PC-3 (cell line): ENCODE results near the gene RNF8. TPM values are rescaled to one million over a fixed set of nuclear protein-coding genes. Genes with fewer than 3 reads are reported as not detected.
A peak's percentile ranks its signal among the peaks of the same experiment; 100 is the strongest.
"Not testable (repeated sequence)": the region's sequence is repeated elsewhere in the genome, so short reads cannot be mapped to it uniquely, and the experiment has no call there.

ENCODE experiments used
- ATAC-seq: fragments of 200-7000 bp; cut with Tn5 transposase; 2 replicates; pipeline ENCODE4 v1.9.1; 2020; ENCODE audit warnings: mild to moderate bottlenecking, moderate library complexity
- BruUV-seq: library from RNA; stranded (reverse); fragments of 400-500 nt; replicated peaks from 2 replicates; lab custom pipeline; 2021; lab: Mats Ljungman, UMichigan
- CTCF ChIA-PET: fragments of 300-600 bp; sonication (Branson Sonifier 250); formaldehyde crosslinking; loops from one replicate; lab custom pipeline; 2022; ENCODE audit warnings: antibody characterized with exemption; lab: Charles Lee
- POLR2A ChIA-PET: fragments of 300-600 bp; sonication (Branson Sonifier 250); formaldehyde crosslinking; loops from one replicate; lab custom pipeline; 2022; ENCODE audit warnings: antibody characterized with exemption; ENCODE audit not compliant: unreplicated experiment; lab: Charles Lee
- DNase-seq: peaks from one replicate; pipeline ENCODE4 v3.0.0-alpha.2; 2015
- H2AFZ ChIP-seq: fragments of 300-600 bp; sonication (generic); 2 replicates; pipeline ENCODE4 v1.6.0; 2016; ENCODE audit warnings: antibody characterized with exemption, low read length
- H3F3A ChIP-seq: fragments of 300-600 bp; sonication (generic); one replicate; pipeline ENCODE4 v1.6.0; 2017; ENCODE audit warnings: antibody characterized with exemption, low read length, control low read depth, mild to moderate bottlenecking; ENCODE audit not compliant: unreplicated experiment
- H3K27ac ChIP-seq: fragments of 300-600 bp; sonication (generic); 2 replicates; pipeline ENCODE4 v1.5.1; 2016; ENCODE audit warnings: mild to moderate bottlenecking, low read length
- H3K27me3 ChIP-seq: fragments of 300-600 bp; sonication (generic); 2 replicates; pipeline ENCODE4 v1.6.1; 2016; ENCODE audit warnings: low read length, mixed read lengths
- H3K36me3 ChIP-seq: fragments of 300-600 bp; sonication (generic); 2 replicates; pipeline ENCODE4 v1.6.1; 2016; ENCODE audit warnings: low read depth, mixed run types, low read length, mixed read lengths
- H3K4me1 ChIP-seq: fragments of 300-600 bp; sonication (generic); 2 replicates; pipeline ENCODE4 v1.5.1; 2016; ENCODE audit warnings: low read length; ENCODE audit not compliant: insufficient read depth
- H3K4me2 ChIP-seq: fragments of 300-600 bp; sonication (generic); 2 replicates; pipeline ENCODE4 v1.6.0; 2016; ENCODE audit warnings: low read length
- H3K4me3 ChIP-seq: fragments of 300-600 bp; sonication (generic); 2 replicates; pipeline ENCODE4 v1.5.1; 2016; ENCODE audit warnings: mild to moderate bottlenecking, low read length, mixed read lengths
- H3K79me2 ChIP-seq: fragments of 300-600 bp; sonication (generic); 2 replicates; pipeline ENCODE4 v1.6.1; 2017; ENCODE audit warnings: low read length, mixed read lengths
- H3K9ac ChIP-seq: fragments of 300-600 bp; sonication (generic); 2 replicates; pipeline ENCODE4 v1.6.0; 2016; ENCODE audit warnings: mild to moderate bottlenecking, low read length
- H3K9me2 ChIP-seq: fragments of 300-600 bp; sonication (generic); replicated peaks from 2 replicates; pipeline ENCODE4 v1.6.1; 2016; ENCODE audit warnings: mixed run types, low read length, mixed read lengths
- H3K9me3 ChIP-seq: fragments of 300-600 bp; sonication (generic); 2 replicates; pipeline ENCODE4 v1.6.1; 2016; ENCODE audit warnings: low read length, mixed read lengths
- H4K20me1 ChIP-seq: fragments of 300-600 bp; sonication (generic); 2 replicates; pipeline ENCODE4 v1.6.1; 2016; ENCODE audit warnings: low read length, mixed read lengths
- EZH2 ChIP-seq: fragments of 300-600 bp; sonication (generic); IDR thresholded peaks from one replicate; pipeline ENCODE4 v1.6.1; 2017; ENCODE audit warnings: antibody characterized with exemption, mild to moderate bottlenecking, low read length; ENCODE audit not compliant: unreplicated experiment
- EZH2phosphoT487 ChIP-seq: fragments of 300-600 bp; sonication (generic); IDR thresholded peaks from 2 replicates; pipeline ENCODE4 v1.6.1; 2018; ENCODE audit warnings: mild to moderate bottlenecking, antibody characterized with exemption, low read length, borderline replicate concordance
- intact Hi-C: fragments of 100-400 bp; cut with micrococcal nuclease; formaldehyde crosslinking; loops from 2 replicates; pipeline ENCODE4 v1.9.0; 2023
- total RNA-seq: library from RNA; depleted of rRNA; stranded (reverse); fragments of >200 nt; gene quantifications from 2 replicates; pipeline ENCODE4 v1.2.3, GENCODE V29; 2014
- TF ChIP-seq, protein P1 (sequence below): fragments of 300-600 bp; sonication (generic); conservative IDR thresholded peaks from 2 replicates; pipeline ENCODE4 v1.5.1; 2017; ENCODE audit warnings: antibody characterized with exemption, low read depth, mild to moderate bottlenecking, low read length

The RNF8 gene
- total RNA-seq, 1 experiment from 2014 or later = 28.1 TPM

DNA sequence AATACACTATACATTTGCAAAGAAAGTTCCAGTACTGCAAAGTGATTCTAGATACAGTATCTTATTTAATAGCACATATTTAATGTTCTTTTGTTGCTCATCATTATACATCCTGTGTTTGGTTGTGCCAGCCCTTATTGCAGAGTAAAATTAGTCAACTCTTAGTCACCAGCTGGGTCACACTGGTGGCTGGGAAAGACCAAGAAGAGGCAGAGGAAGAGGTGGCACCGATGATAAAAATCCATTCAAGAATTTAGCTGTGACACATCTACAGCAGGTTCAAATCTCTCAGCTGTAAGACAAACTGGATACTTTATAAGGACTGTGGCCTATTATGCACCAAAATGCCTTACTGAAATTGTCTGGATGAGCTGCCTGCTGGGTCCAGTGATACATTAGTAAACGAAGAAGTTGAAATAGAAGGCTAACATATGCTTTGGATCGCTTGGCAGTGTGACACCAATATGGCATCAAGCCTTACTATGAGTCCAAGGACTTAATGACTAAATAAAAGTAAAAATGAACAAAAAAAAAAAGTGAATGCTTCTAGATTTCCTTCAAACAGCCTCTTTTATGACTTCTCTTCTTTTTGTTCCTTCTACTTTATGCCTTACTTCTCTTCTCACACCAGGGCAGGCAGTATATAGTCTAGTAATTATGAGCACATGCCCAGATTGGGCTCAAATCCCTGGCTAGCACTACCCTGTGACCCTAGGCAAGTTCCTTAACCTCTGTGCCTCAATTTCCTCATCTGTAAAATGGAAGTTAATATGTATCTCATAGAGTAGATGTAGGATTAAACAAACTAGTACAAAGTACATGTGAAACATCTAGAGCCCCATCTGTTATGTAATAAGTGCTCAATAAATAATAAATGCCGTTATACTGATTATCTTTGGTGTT lies 29.4 kb upstream of the RNF8 start:
- H3K4me2 ChIP-seq = peak overlapping the region; percentile 68
- peak overlapping the region; percentile 96 for H3K27ac ChIP-seq
- H4K20me1 ChIP-seq = peaks cover 4% of the 10 kb centered on the region; the same call in 1 of the 2 replicates
- peaks cover 60% of the 10 kb centered on the region for H3K4me1 ChIP-seq
- no TSS peak for BruUV-seq
- CTCF ChIA-PET = interaction anchor here (0.6 kb wide), 1 partner anchor 14 kb away, joined by 3 read pairs; no protein-coding TSS in a partner anchor
- intact Hi-C loops = loop anchor here (1.0 to 10.0 kb wide), 5 partner anchors 14 to 110 kb away; partner anchors contain the start of gene CMTR1
- H3K36me3 ChIP-seq = peaks cover 12% of the 10 kb centered on the region; the same call in 1 of the 2 replicates
- TF ChIP-seq EZH2phosphoT487 = no peak
- TF ChIP-seq, protein P1, sequence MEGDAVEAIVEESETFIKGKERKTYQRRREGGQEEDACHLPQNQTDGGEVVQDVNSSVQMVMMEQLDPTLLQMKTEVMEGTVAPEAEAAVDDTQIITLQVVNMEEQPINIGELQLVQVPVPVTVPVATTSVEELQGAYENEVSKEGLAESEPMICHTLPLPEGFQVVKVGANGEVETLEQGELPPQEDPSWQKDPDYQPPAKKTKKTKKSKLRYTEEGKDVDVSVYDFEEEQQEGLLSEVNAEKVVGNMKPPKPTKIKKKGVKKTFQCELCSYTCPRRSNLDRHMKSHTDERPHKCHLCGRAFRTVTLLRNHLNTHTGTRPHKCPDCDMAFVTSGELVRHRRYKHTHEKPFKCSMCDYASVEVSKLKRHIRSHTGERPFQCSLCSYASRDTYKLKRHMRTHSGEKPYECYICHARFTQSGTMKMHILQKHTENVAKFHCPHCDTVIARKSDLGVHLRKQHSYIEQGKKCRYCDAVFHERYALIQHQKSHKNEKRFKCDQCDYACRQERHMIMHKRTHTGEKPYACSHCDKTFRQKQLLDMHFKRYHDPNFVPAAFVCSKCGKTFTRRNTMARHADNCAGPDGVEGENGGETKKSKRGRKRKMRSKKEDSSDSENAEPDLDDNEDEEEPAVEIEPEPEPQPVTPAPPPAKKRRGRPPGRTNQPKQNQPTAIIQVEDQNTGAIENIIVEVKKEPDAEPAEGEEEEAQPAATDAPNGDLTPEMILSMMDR = no peak
- no peak for TF ChIP-seq EZH2
- ATAC-seq = peak; percentile 82
- peak; percentile 96 for DNase-seq
- peaks cover 16% of the 10 kb centered on the region for H3F3A ChIP-seq
- no peaks in the 10 kb centered on the region for H3K9me3 ChIP-seq
- POLR2A ChIA-PET = interaction anchor here (0.6 to 0.7 kb wide), 2 partner anchors 30 to 1186 kb away, joined by 5 read pairs; partner anchors contain the start of gene RNF8
- no peaks in the 10 kb centered on the region for H3K79me2 ChIP-seq
- no peak overlapping the region for H3K4me3 ChIP-seq
- no peak overlapping the region for H2AFZ ChIP-seq
- H3K9ac ChIP-seq = peak overlapping the region; percentile 67
- H3K9me2 ChIP-seq = no peaks in the 10 kb centered on the region
- no peaks in the 10 kb centered on the region for H3K27me3 ChIP-seq

DNA sequence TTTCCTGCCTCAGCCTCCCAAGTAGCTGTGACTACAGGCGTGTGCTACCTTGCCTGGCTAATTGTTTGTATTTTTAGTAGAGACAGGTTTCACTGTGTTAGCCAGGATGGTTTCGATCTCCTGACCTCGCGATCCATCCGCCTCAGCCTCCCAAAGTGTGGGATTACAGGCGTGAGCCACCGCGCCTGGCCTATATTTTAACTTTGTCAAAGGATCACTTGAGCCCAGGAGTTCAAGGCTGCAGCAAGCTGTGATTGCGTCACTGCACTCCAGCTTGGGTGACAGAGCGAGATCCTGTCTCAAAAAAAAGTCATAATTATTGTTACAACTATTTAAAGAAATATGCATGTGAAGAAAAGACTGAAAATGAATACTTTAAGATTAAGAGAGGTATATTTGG lies 23.4 kb upstream of the RNF8 start:
- H3K9me3 ChIP-seq, H3K27ac ChIP-seq, BruUV-seq, H3K9me2 ChIP-seq, ATAC-seq, H3K4me3 ChIP-seq, H4K20me1 ChIP-seq, intact Hi-C loops, H2AFZ ChIP-seq, H3K36me3 ChIP-seq, CTCF ChIA-PET, H3F3A ChIP-seq, POLR2A ChIA-PET, H3K79me2 ChIP-seq, H3K9ac ChIP-seq, H3K4me2 ChIP-seq, DNase-seq, H3K27me3 ChIP-seq, H3K4me1 ChIP-seq: not testable (repeated sequence)

DNA sequence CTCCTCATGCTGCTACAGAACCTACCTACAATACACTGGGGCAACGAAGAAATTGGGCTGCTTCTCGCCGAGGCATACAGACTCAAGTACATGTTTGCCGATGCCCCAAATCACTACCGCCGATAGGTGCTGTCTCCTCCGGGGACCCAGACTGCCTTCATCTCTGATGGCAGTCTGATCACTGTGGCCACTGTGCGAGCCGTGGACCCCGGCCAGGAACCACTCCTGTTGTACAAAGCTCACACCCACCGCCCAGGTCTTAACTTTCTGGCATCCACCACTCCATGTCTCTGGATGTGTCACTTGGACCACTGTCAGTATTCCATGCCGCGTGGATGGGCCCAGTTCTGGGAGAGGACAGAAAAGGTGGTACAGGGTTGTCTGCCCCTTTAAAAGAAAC lies 22.7 kb upstream of the RNF8 start:
- intact Hi-C loops = no loop called here
- no peak for TF ChIP-seq EZH2
- TF ChIP-seq, protein P1 = no peak
- no peak overlapping the region for H2AFZ ChIP-seq

More for the DNA sequence above, 22.7 kb upstream of the RNF8 start:
- Histone ChIP-seq H3K9me3 (no peaks in the 10 kb centered on the region), H4K20me1 (no peaks in the 10 kb centered on the region), H3K36me3 (peaks cover 6% of the 10 kb centered on the region; the same call in 1 of the 2 replicates), H3K4me2 (no peak overlapping the region), H3K9ac (no peak overlapping the region), H3F3A (no peaks in the 10 kb centered on the region), H3K79me2 (no peaks in the 10 kb centered on the region), H3K4me1 (no peaks in the 10 kb centered on the region), H3K9me2 (no peaks in the 10 kb centered on the region), H3K27me3 (no peaks in the 10 kb centered on the region), H3K4me3 (no peak overlapping the region), H3K27ac (no peak overlapping the region)
- ATAC-seq (no peak), DNase-seq (no peak)
- ChIA-PET CTCF (no interaction called here), POLR2A (no interaction called here)
- no TSS peak for BruUV-seq
